LNCAP (cell line): ENCODE data around the gene LYRM2.

Source experiments
- TF ChIP-seq, protein P1 (sequence below): fragments of 450-650 bp; IDR thresholded peaks from 2 replicates; pipeline ENCODE4 v1.5.1; 2017; ENCODE audit warnings: mild to moderate bottlenecking

The LYRM2 gene

DNA sequence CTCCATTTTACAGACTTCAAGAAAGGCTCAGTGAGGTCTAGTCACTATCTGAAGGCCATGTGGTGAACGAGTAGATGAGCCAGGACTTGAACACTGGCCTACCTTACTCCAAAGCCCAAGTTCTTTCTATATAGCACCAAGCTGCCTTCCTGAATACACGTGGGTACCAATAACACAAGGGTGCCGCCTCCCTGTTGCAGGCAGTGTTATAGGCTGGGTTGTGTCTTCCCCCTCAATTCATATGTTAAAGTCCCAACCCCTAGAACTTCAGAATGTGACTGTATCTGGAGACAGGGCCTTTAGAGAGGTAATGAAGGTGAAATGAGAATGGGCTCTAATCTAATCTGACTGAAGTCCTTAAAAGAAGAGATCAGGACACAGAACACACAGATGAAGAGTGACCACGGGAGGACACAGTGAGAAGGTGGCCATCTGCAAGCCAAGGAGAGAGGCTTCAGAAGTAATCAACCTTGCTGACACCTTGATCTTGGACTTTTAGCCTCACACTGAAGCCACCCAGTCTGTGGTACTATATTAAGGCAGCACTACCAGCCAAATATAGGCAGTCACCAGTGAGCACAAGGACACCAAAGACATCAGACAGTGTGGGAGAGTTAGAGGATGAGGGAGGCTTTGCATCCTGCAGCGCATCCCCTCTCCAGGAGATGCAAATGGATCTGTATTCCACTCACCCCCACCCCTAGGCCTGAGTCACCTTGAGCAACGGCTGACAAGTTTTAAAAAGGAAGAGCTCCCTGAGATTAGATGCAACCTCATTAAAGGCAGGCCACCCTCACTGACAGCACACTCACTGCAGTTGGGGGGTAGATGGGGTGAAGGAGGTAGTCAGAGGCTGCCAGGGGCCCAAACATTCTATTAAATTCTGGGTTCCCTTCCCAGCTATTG, 40.9 kb upstream of the LYRM2 start:
- TF ChIP-seq, protein P1, sequence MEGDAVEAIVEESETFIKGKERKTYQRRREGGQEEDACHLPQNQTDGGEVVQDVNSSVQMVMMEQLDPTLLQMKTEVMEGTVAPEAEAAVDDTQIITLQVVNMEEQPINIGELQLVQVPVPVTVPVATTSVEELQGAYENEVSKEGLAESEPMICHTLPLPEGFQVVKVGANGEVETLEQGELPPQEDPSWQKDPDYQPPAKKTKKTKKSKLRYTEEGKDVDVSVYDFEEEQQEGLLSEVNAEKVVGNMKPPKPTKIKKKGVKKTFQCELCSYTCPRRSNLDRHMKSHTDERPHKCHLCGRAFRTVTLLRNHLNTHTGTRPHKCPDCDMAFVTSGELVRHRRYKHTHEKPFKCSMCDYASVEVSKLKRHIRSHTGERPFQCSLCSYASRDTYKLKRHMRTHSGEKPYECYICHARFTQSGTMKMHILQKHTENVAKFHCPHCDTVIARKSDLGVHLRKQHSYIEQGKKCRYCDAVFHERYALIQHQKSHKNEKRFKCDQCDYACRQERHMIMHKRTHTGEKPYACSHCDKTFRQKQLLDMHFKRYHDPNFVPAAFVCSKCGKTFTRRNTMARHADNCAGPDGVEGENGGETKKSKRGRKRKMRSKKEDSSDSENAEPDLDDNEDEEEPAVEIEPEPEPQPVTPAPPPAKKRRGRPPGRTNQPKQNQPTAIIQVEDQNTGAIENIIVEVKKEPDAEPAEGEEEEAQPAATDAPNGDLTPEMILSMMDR: no peak

DNA sequence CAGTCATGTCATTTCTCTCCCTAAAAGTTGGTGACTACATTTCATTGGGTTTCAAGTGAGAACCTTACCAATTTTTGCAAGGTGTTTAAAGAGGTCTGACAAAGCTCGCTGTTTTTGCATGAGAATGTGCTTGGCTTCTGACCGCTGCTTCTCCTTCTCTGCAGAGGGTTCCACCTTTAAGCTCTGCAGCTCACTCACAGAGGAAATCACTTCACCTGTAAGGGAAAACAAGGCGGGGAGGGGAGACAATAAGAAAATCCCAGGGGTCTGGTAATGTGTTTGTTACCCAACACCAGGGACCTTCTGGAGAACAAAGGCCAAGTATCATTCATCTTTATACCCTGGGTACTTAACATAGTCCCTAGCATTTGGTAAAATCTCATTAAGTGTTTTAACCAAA, 40.0 kb upstream of the LYRM2 start:
- TF ChIP-seq, protein P1: no peak

DNA sequence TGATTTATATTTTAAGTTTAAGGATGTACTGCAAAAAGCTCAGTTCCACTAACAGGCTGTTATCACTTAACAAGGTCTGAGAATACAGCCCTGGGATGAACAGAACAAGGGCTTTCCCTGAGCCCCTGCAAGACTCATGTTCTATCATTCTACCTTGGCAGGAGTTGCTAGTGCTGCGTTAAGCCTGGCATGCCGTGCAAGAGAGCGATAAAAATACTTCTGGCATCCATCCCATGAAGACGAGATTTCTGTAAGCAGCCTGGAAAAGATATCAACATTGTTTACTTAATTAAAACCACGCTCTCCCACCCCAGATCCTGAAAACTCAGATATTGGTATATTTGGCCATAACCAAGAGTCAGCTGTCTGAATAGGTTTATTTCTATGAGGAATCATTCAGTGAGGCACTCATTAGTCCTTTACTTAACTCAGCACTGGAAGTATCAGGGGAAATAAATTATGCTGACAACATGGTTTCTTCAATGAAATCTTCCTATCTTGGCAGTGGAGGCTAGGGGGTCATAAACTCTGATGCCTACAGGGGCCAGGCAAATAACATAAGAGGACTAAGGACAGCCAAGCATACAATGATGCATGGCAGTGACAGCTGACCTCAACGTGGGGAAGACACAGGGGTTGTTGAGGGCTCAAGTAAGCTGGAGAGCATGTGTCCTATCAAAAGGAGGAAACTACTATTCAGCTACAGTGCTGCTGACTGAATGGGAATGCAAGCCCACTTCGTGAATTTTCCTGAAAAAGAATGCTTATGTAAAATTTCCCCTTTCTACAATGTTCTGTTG, 37.6 kb upstream of the LYRM2 start:
- TF ChIP-seq, protein P1: no peak

DNA sequence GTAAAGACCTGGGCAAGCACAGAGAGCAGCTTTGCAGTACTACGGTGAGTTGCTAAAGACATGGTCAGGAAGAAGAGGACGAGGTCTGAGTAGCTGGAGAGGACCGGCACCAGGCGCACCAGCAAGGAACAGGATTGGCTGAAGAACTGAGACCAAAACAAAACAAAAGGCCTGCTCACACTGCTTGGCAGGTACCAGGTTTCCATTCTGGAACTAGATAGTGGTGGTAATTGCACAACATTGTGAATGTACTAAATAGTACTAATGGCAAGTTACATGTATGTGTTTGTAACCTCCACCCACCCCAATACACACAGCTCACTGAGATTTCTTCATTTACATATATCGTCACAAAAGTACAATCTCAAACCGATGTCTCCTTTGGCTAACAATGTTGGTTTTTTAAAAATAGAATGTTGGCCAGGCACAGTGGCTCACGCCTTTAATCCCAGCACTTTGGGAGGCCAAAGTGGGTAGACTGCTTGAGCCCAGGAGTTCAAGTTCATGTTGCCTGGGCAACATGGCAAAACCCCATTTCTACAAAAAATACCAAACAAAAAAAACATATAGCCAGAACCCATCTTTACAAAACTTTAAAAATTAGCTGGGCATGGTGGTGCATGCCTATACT, 32.5 kb upstream of the LYRM2 start:
- TF ChIP-seq, protein P1: no peak

DNA sequence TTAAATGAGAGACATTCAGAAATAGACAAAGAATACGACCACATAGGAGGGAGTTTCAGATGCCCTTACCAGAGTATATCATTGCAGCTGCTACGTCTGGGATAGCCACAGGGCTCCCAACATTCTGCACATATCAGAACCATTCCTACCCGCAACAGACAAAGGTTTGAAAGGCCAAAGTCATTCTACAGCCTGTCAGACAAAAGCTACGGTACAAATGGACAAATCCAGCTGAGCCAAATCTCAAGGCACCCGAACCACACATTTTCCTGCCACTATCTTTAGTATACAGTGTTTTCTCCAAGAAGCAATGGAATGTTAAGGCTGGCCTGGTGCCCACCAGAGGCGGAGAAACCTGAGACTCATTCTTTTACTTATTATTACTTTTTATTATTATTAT, 30.5 kb upstream of the LYRM2 start:
- TF ChIP-seq, protein P1: no peak

DNA sequence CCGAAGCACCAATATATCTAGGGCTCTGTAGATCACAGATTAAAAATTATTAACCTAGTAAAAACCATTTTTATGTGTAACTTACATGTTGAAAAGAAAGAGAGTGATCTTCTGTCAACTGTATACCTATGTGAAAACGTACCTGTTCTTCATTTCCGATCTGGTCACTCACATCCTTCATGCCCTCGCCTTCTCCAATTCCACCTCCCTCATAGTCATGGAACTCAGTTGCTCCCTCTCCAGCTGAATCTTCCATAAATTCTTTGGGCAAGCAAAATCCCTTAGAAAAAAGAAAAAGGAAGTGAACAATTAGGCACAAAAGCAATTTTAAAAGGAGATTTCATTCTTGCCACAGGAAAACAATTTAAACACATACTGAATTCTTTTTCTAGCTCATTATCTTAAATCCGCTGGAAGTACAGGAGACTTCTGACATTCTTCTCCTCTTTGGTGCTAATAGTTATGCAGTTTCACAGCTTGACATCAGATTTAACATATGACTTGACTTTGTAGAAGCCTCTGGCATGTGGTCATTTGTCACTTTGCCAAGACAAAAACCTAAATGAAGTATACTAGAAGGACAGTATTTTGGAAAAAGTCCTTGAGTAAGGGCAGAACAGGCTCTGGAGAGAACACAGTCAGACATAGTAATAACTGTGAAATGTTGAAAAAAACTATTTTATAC, 29.5 kb upstream of the LYRM2 start:
- TF ChIP-seq, protein P1: no peak

DNA sequence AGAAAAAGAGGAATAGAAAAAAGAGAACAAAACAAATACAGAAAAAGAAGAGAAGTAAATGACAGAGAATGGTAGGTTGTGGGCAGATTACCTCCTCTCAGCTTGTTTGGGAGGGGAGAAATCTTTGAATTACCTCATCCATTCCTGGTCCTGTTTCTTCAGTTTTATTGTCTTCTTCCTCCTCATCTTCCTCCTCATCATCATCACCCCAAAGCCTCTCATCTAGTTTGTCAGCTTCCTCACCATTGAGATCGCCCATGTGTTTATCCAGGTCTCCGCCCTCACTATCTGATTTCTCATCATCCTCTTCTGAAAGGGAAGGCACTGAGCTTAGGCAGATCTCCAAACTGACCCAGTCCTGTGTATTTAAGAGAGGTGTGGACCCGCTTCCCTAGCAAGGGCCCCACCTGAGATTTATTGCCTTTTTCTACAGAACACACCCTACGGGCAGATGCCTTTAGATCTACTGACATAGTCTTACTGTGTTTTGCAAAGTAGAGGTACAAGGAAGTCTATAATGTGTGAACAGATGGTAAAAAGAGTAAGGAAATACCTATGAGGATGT, 24.2 kb upstream of the LYRM2 start:
- TF ChIP-seq, protein P1: no peak
